GM18868 (cell line): Measurements from ENCODE around the gene ZCWPW1.

Experiments
- ATAC-seq: cut with Tn5 transposase; IDR thresholded peaks from one replicate; pipeline ENCODE4 v1.9.1; 2021; ENCODE audit warnings: mild to moderate bottlenecking, moderate library complexity; ENCODE audit not compliant: unreplicated experiment

Gene ZCWPW1

GRCh38 chr7:100432621-100433275, 4.2 kb upstream of the ZCWPW1 start:
- no peak for ATAC-seq

GRCh38 chr7:100432053-100432452, 3.5 kb upstream of the ZCWPW1 start:
- no peak for ATAC-seq

- ATAC-seq, result no peak
Measured at GRCh38 chr7:100431286-100431735, 2.8 kb upstream of the ZCWPW1 start.

- no peak for ATAC-seq
Measured at GRCh38 chr7:100430493-100431285, 2.2 kb upstream of the ZCWPW1 start.

GRCh38 chr7:100429637-100430492, 1.4 kb upstream of the ZCWPW1 start, which contains the start of gene MEPCE:
TSS of gene MEPCE (plus strand) at chr7:100429831. CDS start at chr7:100430019, 188 bp downstream.
- peak; percentile 39 for ATAC-seq

GRCh38 chr7:100428967-100429636, 599 bp upstream of the ZCWPW1 start:
- peak; percentile 48 for ATAC-seq

GRCh38 chr7:100427762-100428198, 723 bp downstream of the ZCWPW1 start:
- no peak for ATAC-seq

DNA sequence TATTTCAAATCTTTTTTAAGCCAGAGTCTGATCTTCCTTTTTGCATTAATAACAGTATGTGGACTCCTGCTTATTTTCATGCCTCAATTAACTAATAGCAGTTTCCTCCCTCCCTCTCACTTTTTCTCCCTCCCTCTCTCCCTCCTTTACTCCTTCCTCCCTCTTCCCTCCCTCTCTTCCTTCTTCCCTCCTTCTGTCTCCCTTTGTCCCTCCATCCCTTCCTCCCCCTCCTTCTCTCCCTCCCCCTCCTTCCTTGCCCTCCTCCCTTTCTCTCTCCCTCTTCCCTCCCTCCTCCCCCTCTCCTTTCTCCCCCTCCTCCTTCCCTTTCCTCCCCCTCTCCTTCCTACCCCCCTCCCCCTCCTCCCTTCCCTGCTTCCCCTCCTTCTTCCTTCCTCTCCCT, 2.0 kb downstream of the ZCWPW1 start:
- no peak for ATAC-seq

- no peak for ATAC-seq
Measured at GRCh38 chr7:100425347-100425746, 3.2 kb downstream of the ZCWPW1 start.

- ATAC-seq, result no peak
Measured at GRCh38 chr7:100423315-100423714, 5.2 kb downstream of the ZCWPW1 start.

- ATAC-seq, result no peak
Measured at GRCh38 chr7:100419660-100420226, 8.8 kb downstream of the ZCWPW1 start.

DNA sequence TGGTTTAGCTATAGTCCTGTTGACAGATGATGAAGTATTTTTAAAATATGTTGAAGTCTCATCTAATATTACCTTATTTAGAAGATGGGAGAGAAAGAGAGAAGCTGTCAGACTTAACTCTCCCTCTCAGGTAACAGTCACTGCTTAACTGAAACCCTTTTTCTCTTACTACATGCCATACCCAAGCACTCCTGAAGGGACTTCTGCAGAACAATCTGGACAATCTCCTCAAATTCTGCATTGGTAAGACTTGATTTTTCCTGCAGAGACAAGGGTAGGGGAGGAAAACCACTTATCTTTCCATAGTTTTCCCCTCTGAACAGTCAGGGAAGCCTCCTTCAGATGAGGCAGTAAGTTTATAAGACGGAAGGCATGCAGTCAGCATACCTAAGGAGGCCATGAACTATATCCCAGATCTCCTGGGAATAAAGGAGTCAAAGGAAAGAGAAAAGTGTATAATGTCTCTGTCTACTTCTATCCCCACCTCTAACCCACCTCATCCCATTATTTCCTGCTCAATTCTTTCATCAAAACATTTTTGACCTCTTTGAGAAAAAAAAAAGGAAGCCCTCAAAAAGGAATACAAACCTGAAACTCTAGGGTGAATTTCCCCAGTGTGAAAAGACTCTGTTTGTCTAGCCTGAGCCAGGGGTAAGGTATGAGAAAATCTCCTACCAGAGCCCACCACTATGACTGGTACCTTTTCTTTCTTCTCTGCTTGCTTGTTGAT, 9.4 kb downstream of the ZCWPW1 start:
- ATAC-seq, result no peak

DNA sequence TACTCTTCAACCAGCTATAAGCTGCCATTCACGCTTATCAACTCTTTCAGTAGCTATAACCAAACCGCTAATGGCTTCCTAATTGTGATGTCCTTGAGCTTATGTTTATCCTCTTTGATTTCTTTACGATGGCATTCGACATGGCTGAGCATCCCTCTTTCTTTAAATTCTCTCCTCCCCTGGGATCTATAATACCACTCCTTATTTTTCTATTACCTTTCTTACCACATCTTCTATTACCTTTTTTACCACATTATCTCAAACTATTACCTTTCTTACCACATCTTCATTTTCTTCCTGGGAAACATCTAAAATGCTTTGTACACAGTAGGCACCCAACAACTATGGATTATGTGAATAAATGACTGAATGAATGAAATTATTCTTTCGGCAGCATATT, 13.1 kb downstream of the ZCWPW1 start:
- ATAC-seq, result no peak

DNA sequence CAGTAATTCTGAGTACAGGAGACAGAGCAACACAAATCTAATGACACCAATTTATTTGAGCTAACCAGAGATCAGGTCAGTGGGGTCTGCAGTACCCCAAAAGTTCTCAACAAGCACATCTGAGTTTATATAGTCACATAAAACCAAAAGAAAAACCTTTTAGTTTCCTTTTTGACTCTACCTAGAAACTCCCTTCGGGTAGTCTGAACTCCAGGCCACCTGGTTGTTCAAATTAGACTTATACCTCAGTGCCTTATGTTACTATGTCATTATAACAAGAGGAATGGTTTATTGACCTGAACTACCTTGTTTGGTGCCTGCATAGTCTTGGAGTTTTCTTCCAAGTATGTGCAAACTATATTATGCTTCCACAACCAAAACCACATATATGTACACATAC, 14.6 kb downstream of the ZCWPW1 start:
- ATAC-seq, result no peak

DNA sequence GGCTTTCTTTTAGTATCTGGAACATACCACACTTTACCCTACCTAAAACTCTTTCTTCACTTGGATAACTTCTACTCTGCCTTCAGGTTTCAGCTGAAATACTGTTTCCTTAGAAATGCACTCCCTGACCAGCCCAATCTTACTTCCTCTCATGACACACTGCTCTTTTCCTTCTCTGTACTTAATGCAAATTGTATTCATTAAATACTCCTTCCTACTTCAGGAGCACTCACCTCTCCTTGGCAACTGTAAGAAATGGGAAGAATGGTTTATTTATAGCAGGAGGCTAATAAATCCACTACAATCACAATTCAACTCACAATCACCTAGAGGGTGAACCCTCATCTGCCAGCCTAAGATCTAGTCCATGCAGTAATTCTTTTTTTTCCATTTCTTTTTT, 15.2 kb downstream of the ZCWPW1 start:
- ATAC-seq, result no peak

DNA sequence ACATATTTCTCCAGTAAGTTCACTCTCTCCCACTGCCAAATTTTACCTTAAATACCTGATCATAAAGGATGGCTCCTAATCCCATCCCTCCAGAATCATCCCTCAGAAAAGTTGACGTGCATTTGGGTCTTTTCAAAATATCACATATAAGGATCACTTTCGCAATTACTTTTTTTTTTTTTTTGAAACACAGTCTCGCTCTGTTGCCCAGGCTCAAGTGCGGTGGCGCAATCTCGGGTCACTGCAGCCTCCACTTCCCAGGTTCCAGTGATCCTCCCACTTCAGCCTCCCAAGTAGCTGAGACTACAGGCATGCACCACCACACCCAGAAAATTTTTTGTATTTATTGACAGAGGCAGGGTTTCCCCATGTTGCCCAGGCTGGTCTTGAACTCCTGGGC, 17.4 kb downstream of the ZCWPW1 start:
- ATAC-seq, result no peak

- ATAC-seq, result no peak
Measured at GRCh38 chr7:100407285-100408180, 21.0 kb downstream of the ZCWPW1 start.

DNA sequence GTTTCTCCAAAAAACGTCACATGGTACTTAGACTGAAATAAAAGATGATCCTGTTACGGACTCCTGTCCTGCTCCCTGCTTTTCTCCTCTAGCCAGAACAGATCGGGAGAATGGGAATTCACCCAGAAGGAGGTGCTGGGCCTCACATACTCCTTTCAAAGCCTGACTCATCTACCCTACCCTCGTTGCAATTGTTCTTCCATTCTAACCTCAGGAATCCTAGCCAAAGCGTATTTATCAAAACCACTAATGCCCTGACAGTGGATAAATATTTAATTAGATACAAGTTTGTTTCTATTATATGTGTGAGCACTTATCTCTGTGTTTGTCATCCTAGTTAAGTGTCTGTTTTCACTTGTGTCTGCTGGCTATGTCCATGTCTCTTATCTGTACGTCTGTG, 21.7 kb downstream of the ZCWPW1 start:
- ATAC-seq, result no peak

DNA sequence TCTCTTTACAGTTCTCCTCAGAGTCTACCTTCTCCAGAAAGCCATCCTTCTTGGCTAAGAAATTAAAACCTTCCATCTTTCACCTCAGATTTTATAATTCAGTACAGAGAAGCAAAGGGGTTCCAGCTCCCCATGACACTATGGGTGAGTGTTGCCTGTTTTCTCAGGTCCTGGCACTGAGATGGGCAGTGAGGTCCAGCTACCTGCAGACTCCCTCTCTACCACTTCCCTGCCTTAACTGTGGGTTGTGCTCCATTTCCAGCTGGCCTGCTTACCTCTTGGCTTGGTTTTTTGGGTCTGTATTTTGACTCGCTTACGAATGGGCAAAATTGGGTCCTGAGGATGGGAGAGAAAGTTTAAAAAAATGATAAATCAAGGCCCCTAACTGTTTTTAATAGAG, 26.3 kb downstream of the ZCWPW1 start:
- ATAC-seq, result no peak
